MM.1S (cell line): ENCODE results near the gene WDR64.

Experiments
- EZH2phosphoT487 ChIP-seq: fragments of 300-600 bp; sonication (generic); IDR thresholded peaks from 2 replicates; pipeline ENCODE4 v1.6.1; 2018; ENCODE audit warnings: antibody characterized with exemption, low read length
- TF ChIP-seq, protein P1 (sequence below): fragments of 300-600 bp; sonication (generic); IDR thresholded peaks from 2 replicates; pipeline ENCODE4 v1.5.1; 2016; ENCODE audit warnings: antibody characterized with exemption, low read length, mixed read lengths

DNA sequence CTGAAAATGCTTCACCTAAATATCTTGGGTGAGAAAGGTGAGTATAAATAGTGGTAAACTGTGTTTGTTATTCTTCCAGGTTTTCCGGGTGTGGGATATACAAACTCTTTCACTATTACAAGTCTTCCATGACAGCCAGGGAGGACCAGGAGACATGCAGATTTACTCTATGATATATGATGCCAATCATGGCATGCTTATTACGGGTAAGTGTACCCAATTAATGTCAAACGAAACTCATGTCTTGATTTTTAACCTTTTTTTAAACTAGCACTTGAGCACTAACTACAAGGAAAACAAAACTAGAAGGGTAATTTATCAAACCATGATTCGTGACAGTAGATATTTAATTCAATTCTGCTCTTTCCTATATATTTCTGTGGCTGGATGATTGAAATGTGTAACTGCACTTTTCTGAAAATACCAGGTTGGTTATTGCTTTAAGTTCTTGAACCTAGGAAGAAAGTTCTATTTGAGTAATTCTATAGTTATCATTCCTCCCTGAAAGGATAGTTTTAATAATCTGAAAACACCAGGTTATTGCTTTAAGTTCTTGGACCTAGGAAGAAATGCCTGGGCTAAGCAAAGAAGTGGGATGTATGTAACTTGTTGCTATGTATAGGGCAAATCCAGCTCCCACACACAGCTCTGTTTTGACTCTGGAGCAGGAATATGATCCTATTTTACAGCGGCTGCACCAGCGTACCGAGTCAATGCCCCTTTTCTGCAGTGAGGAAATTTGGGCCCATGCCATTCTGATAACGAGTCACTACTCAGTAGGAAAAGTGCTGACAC is 86.4 kb downstream of the WDR64 start:
- TF ChIP-seq, protein P1, sequence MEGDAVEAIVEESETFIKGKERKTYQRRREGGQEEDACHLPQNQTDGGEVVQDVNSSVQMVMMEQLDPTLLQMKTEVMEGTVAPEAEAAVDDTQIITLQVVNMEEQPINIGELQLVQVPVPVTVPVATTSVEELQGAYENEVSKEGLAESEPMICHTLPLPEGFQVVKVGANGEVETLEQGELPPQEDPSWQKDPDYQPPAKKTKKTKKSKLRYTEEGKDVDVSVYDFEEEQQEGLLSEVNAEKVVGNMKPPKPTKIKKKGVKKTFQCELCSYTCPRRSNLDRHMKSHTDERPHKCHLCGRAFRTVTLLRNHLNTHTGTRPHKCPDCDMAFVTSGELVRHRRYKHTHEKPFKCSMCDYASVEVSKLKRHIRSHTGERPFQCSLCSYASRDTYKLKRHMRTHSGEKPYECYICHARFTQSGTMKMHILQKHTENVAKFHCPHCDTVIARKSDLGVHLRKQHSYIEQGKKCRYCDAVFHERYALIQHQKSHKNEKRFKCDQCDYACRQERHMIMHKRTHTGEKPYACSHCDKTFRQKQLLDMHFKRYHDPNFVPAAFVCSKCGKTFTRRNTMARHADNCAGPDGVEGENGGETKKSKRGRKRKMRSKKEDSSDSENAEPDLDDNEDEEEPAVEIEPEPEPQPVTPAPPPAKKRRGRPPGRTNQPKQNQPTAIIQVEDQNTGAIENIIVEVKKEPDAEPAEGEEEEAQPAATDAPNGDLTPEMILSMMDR: no peak
- TF ChIP-seq EZH2phosphoT487: no peak
